Body of pancreas (tissue), 4 donors: Measurements from ENCODE around the gene RARB.

Experiments used
- CTCF ChIP-seq, 7 experiments: fragments of 450-650 bp in 4 of 7; fragments of 200-600 bp in 3 of 7; sonication (generic) in 3 of 7; IDR thresholded peaks; one replicate each; pipeline ENCODE4 v1.5.1; 2016 to 2019; ENCODE audit warnings: antibody characterized with exemption in 7 of 7
- POLR2A ChIP-seq, 3 donors: fragments of 450-650 bp; IDR thresholded peaks; one replicate each; pipeline ENCODE4 v1.6.1; 2016; ENCODE audit warnings: antibody characterized with exemption in 3 of 3, mild to moderate bottlenecking in 2 of 3

GRCh38 chr3:25458420-25458814 lies 30.4 kb downstream of the RARB start:
- TF ChIP-seq CTCF (IDR thresholded peaks at IDR 0.05) (no peak), POLR2A (IDR thresholded peaks at IDR 0.05) (no peak)
